ENCODE data around the gene ACY1.
A peak's percentile ranks its signal among the peaks of the same experiment; 100 is the strongest.
"Not testable (repeated sequence)": the region's sequence is repeated elsewhere in the genome, so short reads cannot be mapped to it uniquely, and the experiment has no call there.

Gene ACY1

DNA sequence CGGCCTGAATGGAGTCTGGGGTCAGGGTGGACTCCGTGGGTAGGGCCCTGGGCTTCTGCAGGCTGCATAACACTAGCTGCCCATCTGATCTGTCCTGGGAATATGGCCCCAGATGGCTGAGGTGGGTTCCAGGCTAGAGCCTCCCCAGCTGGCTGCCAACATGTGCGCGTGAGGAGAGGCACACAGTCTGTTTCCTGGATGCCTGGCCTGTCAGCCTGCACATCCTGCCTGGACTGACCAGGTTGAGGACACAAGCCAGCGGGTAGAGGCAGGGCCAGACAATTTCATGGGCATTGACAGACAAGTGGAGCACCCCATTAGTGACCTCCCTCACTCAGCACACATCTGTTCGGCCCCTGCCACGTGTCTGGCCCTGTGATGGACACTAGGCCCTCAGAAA is 42.1 kb downstream of the ACY1 start:
- no peak for DNase-seq (ENCODE audit: low read depth)

DNA sequence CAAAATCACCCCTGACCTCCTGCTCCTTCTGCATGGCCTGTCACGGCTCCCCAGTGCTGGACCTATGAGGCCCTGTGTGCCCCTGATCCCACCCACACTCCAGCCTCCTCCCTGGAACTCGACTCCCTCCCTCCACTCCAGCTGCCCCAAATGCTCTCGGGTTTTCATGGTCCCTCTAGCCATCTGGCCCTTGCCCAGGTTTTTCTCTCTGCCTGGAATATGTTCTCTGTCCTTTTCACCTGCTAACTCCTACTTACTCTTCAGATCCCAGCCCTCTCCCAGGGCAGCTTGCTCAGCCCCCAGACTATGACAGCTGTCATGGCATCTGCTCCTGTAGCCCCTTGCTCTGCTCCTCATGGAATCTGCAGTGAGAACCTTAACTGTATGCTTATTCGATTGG is 42.7 kb downstream of the ACY1 start:
- DNase-seq (ENCODE audit: low read depth) = no peak

DNA sequence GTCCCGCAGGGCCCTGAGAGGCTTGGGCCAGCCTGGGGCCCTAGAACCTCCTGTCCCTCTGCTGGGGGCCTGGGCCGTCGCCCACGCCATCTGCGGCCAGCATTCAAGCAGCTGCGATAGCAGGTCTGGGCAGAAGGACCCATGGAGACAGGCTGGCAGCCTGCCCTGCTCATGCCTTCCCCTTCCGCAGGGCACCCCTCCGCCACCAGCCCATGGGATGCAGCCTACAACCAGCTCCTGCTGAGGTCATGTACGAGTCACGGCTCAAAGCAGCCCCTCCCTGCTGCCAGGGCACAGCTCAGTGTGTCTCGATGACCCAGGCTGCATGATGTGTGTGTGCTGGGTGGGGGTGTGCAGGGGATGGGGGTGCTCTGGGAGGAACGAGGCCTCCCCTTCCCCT is 45.2 kb downstream of the ACY1 start:
- DNase-seq (ENCODE audit: low read depth) = peak; percentile 5

DNA sequence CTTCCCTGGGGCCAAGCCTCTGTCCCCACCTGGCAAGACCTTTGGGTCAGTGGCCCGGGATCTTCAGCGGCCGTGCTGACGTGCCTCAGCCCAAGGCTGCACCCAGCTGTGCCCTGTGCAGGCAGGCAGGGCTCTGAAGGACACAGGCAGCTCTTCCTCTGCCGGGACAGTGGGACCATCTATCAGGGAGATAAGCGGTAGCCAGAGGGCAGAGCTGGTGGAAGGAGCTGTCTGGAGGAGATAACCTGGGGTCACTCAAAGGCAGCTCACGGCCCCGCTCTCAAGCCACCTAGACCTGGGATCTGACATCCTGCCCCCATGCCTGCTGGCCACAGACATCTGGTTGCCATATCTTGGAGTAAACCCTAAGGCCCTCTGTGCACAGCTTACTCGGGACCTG is 45.7 kb downstream of the ACY1 start:
- no peak for DNase-seq (ENCODE audit: low read depth)

DNA sequence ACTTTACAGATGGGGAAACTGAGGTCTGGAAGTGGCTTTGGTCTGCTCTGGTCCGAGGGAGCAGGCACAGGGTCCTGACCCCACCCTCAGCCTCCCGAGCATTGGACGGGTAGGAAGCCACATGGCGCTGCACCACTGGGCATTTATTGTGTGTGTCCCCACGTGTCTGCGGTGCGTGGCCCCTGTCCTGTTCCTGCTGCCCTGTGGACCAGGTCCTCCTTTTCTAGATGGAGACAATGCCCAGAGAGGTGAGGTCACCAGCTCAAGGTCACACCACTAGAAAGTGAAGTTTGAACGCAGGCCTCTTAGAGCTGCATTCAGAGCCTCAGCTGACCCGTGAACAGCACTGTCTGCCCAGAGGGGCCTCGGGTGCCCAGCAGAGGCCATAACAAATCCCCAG is 46.2 kb downstream of the ACY1 start:
- DNase-seq (ENCODE audit: low read depth) = no peak

DNA sequence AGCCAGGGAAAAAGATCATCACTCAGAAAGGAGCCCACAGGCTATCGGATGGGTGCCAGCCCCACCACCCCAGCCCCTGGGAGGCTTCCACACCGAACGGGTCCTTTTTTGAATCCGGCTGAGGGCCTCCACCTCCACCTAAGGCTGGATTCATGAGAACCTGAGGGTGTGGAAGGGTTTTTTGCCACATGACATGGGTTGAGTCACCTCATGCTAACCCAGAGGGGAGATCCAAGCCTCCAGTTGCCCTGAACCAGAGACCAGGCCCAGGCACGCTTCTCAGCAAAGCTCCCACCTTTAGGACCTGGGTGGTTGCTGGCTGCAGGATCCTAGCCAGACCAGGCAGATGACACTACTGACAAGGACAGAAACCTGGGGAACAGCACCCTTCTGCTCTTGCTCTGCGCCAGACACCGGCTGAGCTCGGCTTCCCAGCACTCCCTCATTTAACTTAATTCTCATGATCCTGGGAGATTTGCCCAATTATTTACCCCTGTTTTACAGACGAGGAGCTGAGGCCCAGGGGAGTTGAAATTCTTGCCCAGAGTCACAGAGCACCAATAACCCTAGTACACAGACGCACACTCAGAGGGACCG is 47.5 kb downstream of the ACY1 start:
- DNase-seq (ENCODE audit: low read depth) = no peak

DNA sequence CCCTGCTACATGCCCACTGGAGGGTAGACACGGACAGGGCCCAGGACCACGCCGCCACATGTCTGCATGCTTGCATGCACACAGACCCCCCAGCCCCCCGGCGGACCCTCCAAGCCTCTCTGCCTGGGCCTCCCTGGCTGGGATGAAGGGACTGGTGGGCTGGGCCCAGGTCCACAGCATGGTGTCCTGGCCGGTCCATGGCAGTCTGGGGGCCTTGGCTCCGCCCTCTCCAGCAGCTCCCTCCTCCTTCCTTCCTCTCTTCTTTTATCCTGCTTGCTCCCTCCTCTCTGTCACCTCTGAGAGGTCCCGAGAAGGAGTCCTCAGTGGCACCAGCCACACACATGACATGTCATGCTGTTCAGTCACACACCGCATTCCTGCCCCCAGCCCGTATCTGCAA is 48.6 kb downstream of the ACY1 start:
- no peak for DNase-seq (ENCODE audit: low read depth)

DNA sequence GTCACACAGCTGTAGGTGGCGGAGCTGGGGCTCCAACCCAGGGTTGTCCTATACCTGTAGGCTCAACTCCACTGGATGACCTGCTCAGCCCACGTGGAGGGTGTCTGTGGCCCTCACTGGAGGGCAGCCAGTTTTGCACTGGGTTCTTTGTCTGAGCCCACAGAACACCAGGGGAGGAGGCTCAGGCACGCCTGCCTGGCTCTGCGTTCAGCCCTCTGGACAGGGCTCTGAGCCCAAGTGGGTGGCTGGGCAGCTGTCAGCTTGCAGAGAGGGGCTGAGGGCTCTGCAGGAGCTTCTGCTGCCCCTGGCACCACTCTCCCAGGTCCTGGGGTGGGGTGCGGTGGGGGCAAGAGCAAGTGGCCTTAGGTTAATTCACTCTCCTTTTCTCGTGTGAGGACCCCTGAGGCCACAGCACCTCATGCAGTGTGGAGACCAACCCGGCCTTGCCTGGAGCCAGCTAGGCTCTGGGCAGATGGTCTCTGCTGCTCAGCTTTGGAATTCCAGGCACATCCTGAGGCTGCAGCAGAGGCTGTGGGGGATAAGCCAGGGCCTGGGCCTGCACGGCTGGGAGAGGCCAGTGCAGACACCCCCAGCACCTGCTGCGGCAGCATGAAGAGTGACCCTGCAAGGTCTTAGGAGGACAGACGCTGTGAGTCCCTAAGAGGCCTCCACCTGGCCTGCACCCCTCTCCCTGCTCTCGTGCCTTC is 49.5 kb downstream of the ACY1 start:
- no peak for DNase-seq (ENCODE audit: low read depth)

DNA sequence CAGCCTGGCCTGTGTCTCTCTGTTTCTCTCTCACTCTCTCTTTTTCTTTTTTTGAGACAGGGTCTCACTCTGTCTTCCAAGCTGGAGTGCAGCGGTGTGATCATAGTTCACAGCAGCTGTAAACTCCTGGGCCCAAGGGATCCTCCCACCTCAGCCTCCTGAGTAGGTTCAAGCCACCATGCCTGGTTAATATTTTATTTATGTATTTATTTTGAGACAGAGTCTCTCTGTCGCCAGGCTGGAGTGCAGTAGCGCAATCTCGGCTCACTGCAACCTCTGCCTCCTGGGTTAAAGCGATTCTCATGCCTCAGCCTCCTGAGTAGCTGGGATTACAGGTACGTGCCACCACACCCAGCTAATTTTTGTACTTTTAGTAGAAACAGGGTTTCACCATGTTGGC is 50.4 kb downstream of the ACY1 start:
- not testable (repeated sequence) for DNase-seq (ENCODE audit: low read depth)

DNA sequence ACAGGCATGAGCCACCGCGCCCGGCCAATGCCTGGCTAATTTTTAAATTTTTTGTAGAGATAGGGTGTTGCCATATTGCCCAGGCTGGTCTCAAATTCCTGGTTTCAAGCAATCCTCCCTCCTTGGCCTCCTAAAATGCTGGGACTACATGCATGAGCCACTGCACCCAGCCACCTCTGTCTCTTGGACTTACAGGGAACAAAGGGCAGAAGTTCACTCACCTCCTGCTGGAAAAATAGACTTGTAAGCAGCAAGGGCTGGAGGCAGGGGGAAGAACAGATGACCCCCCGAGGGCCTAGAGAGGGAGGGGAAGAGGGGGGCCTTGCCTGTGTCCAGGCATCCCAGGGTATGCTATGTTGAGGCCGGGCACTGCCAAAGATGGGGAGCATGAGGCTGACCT is 50.9 kb downstream of the ACY1 start:
- no peak for DNase-seq (ENCODE audit: low read depth)

DNA sequence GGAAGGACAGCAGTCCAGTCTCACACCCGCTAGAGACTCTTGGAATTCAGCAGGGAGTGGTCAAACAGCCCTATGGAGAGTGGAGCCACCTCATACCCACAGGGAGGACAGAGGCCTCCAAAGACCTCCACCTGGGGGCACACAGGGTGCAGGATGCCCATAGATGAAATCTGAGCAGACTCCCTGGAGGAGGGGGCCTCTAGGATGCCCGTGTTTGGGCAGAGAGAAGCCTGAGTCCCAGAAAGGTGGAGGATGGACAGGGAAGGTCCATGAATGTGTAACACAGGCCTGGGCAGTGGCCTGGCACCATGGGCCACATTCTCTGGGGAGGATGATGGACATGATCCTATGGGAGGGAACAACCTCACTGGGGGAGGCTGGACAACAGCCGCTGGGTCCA is 51.3 kb downstream of the ACY1 start:
- no peak for DNase-seq (ENCODE audit: low read depth)

DNA sequence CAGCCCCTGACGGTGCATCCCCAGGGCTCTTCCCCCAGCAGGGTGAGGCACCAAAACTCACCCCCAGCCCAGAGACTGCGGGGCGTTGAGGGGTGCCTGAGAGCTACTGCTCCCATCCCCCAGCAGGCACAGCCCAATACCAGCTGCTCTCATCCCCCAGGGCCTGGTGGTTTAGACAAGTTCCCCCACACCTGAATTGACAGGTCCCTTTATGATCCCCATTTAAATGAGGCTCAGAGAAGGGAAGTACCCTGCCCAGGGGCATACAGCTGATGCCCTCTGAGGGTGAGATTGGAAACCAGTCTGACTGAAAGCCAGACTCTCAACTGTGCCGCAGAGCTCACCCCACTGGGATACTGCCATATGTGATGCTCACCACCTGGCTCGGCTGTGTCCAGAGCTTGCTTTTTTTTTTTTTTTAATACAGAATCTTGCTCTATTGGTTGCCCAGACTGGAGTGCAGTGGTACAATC is 52.9 kb downstream of the ACY1 start:
- DNase-seq (ENCODE audit: low read depth) = no peak

DNA sequence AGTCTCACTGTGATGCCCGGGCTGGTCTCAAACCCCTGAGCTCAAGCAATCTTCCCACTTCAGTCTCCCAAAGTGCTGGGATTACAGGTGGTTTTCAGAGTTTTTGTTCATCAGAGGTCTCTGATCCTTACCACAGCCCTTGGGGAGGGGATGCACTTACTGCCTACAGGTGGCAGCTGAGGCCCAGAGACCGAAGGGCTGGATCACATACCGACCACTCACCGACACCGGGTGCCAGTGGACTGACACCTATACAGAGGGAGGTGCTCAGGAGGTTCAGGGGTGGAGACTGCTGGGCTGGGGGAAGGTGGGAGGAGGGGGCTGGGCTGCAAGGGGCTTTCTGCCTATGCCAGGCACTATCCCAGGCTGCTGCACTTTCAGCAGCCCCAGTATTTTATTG is 53.5 kb downstream of the ACY1 start:
- no peak for DNase-seq (ENCODE audit: low read depth)

DNA sequence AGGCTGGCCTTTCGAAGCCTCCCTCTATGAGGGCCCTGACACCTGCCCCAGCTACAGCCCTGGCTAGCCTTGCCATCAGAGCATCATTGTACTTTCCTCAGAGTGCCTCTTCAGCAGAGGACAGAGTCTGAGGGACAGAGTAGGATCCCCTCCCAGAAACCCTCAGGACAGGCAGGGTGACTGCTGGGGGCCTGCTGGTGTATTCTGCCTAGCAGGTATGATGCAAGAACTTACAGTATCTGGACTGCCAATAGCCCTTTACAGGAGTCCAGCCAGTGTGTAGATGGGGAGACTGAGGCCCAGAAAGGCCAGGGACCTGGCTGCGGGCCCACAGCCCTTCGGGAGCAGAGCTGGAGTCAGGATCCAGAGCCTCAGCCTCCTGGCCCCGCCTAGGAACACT is 54.0 kb downstream of the ACY1 start:
- no peak for DNase-seq (ENCODE audit: low read depth)

DNA sequence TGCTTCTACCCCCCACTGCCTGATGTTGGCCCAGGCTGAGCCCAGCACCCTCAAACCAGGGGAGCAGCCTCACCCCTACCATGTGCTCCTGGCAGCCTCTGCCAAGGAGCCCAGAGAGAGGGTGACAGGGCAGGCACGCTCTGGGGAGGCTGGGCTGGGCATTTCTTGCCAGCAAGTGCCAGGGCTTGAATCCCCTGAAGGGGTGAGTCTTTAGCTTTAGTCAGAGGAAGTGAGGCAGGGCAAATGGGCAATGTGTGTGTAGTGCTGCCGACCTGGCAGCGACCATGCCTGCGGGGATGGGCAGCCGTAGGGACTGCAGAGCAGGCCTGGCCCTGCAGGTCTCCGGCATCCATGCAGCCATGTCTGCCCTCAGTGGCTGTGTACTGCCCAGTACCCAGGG is 54.9 kb downstream of the ACY1 start:
- DNase-seq (ENCODE audit: low read depth) = no peak
